Measurements from ENCODE around the gene AASDHPPT. TPM values are rescaled to one million over a fixed set of nuclear protein-coding genes. Genes with fewer than 3 reads are reported as not detected.
"Not testable (repeated sequence)": the region's sequence is repeated elsewhere in the genome, so short reads cannot be mapped to it uniquely, and the experiment has no call there.

AASDHPPT gene
- total RNA-seq, 4 donors from 2014 or later: 24.5 to 35.8 (median 29.0) TPM

DNA sequence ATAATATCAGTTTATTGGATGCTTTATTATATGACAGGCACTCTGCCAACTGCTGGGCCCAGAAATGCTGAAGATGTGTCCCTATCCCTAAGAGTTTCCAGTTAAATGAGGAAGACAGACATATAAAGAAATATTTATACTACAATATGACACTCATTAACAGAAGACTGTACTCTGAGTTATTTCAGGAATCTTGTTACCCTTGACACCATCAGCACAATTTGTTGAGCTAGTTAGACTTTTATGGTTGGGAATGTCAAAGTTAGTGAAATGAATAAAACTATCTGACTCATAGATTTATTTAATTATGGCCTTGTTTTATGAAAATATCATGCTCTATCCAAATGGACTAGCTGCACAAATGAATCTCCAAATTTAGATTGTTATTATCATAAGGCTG is 29.8 kb upstream of the AASDHPPT start:
- ATAC-seq (ENCODE audit: low FRiP score) (no peak), DNase-seq (ENCODE audit: low spot score) (no peak)
- TF ChIP-seq, protein P1, sequence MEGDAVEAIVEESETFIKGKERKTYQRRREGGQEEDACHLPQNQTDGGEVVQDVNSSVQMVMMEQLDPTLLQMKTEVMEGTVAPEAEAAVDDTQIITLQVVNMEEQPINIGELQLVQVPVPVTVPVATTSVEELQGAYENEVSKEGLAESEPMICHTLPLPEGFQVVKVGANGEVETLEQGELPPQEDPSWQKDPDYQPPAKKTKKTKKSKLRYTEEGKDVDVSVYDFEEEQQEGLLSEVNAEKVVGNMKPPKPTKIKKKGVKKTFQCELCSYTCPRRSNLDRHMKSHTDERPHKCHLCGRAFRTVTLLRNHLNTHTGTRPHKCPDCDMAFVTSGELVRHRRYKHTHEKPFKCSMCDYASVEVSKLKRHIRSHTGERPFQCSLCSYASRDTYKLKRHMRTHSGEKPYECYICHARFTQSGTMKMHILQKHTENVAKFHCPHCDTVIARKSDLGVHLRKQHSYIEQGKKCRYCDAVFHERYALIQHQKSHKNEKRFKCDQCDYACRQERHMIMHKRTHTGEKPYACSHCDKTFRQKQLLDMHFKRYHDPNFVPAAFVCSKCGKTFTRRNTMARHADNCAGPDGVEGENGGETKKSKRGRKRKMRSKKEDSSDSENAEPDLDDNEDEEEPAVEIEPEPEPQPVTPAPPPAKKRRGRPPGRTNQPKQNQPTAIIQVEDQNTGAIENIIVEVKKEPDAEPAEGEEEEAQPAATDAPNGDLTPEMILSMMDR (IDR thresholded peaks at IDR 0.05): no peak

DNA sequence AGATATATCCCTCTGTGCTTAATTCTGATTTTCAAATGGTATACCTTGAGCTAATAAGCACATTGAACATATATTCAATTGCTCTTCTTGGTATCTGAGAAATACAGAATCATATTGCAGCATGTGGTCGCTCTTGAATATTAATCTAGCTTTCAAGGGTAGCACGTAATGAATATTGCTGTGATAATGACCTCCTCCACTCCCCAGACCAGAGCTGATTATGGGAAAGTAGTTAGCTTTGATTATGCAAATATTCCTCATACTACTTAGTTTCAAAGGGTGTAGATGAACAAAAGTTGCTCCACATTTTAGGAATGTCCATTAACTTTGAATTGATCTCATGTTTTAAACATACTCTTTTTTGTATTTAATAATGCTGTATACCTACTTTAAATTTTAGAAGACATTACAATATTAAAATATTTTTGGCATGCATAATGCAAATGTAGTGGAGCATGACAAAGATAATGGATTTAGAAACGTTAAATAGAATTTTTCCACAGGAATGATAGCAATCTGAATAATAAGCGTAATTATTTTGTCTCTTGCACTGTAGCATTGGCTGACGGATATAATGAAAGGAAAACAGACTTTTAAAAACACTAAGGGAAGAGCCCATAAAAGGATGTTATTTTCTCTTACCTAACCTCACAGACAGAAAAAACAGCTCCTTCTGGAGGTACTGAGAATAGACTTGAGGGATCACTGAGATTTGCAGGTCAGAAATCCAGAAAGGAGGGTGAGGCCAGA is 27.6 kb upstream of the AASDHPPT start:
- TF ChIP-seq, protein P1 (IDR thresholded peaks at IDR 0.05): no peak
- no peak for DNase-seq (ENCODE audit: low spot score)
- ATAC-seq (ENCODE audit: low FRiP score): no peak

DNA sequence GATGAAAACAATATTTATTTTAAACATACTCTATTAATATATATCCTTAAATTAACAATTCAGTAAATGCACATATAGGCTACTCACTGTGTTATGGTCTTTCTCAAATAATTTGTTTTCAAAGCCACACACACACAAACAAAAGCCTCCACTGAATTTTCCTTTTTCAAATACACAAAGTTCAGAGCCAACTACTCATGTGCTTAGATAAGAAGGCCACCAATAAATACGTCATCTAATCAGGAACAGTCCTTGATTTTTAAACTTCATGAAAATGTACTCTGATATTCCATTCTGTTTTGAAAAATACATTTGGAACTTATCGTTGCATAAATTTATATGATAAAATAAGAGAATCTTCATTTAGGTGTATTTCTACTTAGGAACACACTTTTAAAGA is 26.4 kb upstream of the AASDHPPT start:
- TF ChIP-seq, protein P1 (IDR thresholded peaks at IDR 0.05): no peak
- ATAC-seq (ENCODE audit: low FRiP score) (no peak), DNase-seq (ENCODE audit: low spot score) (no peak)

DNA sequence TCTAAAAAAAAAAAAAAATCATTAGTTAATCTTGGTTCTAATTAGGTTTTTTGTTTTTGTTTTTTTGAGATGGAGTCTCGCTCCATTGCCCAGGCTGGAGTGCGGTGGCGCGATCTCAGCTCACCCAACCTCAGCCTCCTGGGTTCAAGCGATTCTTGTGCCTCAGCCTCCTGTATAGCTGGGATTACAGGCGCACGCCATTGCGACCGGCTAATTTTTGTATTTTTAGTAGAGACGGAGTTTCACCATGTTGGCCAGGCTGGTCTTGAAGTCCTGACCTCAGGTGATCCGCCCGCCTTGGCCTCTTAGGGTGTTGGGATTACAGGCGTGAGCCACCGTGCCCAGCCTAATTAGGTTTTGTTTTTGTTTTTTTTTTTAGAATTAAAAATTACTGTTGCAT is 19.1 kb upstream of the AASDHPPT start:
- DNase-seq (ENCODE audit: low spot score); ATAC-seq (ENCODE audit: low FRiP score): not testable (repeated sequence)

DNA sequence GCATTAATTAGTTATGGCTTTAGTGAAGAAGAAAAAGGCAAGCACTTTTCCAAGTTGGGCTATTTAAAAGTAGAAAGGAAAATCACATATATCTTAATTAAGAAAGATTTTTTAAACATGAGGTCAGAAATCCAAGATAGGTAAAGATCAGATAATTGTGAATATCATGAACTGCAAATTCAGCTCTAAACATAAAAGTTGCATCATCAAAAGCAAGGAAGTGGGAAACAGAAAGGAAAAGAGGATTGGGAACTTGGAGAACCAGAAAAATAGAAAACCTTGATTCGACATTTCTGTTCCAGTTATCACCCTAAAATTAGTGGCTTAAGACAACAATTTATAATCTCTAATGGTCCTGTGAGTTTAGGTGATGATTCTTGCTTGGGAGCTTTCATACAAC is 17.8 kb upstream of the AASDHPPT start:
- ATAC-seq (ENCODE audit: low FRiP score): no peak
- no peak for DNase-seq (ENCODE audit: low spot score)
- TF ChIP-seq, protein P1 (IDR thresholded peaks at IDR 0.05): no peak

DNA sequence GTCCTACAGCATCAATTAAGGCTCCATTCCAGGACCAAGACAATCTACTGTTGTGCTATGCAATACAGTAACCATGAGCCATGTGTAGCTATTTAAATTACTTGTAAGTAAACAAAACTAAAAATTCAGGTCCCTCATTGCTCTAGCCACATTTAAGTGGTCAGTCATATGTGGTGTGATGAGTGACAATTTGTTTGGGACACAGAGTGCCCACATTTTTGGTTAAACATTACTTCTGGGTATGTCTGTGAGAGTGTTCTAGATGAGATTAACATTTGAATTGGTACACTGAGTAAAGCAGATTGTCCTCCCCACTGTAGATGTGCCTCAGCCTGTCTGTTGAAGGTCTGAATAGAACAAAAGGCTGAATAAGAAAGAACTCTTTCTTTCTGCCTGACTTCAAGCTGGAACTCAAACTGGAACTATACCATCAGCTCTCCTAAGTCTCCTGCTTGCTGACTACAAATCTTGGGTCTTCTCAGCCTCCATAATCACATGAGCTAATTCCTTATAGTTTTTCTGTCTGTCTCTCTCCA is 16.1 kb upstream of the AASDHPPT start:
- TF ChIP-seq, protein P1 (IDR thresholded peaks at IDR 0.05): no peak

DNA sequence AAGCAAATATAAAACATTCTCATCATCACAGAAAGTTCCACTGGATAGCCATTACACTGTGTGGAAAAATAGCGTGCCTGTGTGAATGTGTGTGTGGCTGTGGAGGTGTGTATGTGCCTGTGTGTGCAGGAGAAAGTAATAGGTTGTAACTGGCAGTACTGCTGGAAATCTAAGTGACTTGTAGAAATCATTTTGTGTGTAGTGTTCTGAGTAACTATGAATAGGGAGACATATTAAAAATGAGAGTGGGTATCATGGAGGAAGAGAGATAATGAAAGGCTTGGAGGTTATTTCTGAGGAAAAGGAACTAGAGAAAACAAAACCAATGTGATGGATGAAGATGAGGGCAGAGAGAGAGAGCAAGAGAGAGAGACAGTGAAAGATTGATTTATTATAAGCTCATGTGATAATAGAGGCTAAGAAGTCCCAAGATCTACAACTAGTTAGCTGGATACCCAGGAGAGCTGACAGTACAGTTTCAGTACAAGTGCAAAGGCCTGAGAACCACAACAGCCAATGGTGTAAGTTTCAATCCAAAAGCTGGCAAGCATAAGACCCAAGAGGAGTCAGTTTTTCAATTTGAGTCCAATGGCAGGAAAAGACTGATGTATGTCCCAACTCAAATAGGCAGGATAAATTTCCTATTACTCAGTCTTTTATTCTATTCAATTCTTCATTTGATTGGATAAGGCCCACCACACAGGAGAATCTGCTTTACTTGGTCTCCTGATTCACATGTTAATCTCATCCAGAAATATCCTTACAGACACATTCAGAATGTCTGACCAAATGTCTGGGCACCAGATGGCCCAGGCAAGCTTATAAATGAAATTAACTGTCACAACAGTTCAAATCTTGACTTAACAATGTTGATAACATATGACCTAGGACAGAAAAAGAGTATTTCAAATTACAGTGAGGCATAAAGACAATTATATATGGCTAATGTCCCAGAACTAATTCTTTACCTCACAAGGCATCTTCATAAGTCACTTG is 15.2 kb upstream of the AASDHPPT start:
- TF ChIP-seq, protein P1 (IDR thresholded peaks at IDR 0.05): no peak
- ATAC-seq (ENCODE audit: low FRiP score) (no peak), DNase-seq (ENCODE audit: low spot score) (no peak)

More for the DNA sequence above, 16.1 kb upstream of the AASDHPPT start:
- no peak for ATAC-seq (ENCODE audit: low FRiP score)
- no peak for DNase-seq (ENCODE audit: low spot score)
